ENCODE data around the gene SH2D3A.

SH2D3A gene

GRCh38 chr19:6767357-6768235 is at the start of gene SH2D3A:
TSS of gene SH2D3A (minus strand) at chr19:6767435. CDS start at chr19:6763748, 3,687 bp downstream.
- peak; percentile 97 for DNase-seq

GRCh38 chr19:6813659-6814058 is 46.4 kb upstream of the SH2D3A start:
- no peak for DNase-seq

- no peak for DNase-seq
Measured at GRCh38 chr19:6812612-6813011, 45.4 kb upstream of the SH2D3A start.

GRCh38 chr19:6811906-6812305 is 44.7 kb upstream of the SH2D3A start:
- peak; percentile 37 for DNase-seq

DNA sequence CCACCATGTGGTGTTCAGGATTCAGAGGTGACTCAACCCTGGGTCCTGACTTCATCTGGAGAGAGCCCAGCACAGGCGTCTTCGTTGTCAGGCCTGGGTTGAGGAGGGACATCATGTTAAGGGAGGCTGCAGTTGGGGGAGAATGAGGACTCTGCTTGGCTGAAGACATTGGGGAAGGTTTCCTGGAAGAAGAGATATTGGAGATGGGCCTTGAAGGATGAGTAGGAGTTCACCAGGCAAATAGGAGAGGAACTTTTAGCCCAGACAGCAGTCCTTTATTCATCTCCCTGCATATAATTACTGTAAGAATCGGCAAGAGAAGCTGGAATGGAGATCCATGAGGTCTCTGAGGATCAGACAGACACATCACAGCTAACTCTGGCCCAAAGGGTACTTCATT is 44.1 kb upstream of the SH2D3A start:
- DNase-seq: no peak

- no peak for DNase-seq
Measured at GRCh38 chr19:6809262-6809661, 42.0 kb upstream of the SH2D3A start.

DNA sequence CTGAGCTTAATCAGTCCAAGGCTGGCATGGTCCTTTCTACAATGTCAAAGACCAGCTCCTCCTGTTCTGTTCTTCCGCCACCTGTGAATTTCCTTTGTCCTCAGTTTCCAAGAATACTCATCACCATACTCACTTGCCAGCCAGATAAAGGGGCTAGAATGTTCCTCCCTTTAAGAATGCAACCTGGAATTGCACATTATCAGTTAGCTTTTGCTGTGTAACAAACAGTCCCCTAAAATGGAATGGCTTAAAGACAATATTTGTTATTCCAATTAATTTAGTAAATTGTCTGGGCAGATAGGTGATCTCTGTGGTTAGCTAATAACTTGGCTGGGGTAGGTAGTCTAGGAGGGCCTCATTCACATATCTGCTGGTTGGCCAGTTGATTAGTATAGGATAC is 41.3 kb upstream of the SH2D3A start:
- DNase-seq: no peak

DNA sequence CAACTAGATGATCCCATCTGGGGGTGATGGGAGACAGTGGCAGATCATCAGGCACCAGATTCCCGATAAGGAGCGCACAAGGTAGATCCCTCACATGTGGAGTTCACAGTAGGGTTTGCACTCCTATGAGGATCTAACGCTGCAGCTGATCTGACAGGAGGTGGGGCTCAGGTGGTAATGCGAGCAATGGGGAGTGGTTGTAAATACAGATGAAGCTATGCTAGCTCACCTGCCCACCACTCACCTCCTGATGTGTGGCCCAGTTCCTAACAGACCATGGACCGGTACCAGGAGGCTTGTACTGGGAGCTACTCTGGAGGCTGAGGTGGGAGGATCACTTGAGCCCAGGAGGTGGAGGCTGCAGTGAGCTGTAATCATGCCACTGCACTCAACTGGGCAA is 40.1 kb upstream of the SH2D3A start:
- DNase-seq: no peak

GRCh38 chr19:6806488-6806887 is 39.3 kb upstream of the SH2D3A start:
- DNase-seq: no peak

DNA sequence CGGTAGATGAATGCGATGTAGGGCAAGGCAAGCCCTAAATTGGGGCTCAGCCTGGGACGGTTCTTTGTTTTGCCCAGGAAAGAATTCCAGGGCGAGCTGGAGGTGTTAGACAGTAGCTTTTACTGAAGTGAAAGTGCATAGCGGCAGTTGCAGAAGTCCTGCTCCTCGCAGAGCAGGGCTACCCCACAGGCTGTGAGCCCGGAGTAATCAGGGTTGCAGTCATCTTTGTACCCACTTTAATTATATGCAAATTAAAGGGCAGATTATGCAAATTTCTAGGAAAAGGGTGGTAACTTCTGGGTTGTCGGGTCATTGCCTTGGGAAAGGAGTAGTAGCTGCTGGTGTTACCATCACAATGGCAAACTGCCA is 35.8 kb upstream of the SH2D3A start:
- DNase-seq: peak; percentile 15

- peak; percentile 86 for DNase-seq
Measured at GRCh38 chr19:6802336-6803035, 35.3 kb upstream of the SH2D3A start.

- DNase-seq: peak; percentile 86
Measured at GRCh38 chr19:6801485-6802086, 34.4 kb upstream of the SH2D3A start.

DNA sequence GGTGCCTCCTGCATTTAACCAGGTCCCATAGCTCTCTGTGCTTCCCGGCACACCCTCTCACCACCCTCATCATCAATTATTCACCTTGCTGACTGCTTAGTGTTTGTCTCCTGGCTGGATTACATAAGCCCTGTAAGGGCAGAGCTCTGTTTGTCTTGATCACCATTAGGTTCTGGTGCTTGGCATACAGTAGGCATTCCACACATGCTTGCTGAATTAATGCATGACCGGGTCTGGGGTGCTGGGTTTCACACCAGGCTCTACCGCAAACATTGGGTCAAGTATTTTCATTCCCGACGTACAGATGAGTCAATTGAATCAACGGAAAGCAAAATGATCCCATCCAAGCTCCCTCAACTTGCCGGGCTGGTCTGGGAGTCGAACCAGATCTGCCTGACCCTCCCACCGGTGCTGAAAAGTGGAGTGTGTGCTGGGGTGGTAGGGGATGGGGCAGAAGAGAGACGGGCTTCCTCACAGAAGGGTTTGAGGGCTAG is 33.8 kb upstream of the SH2D3A start:
- DNase-seq: peak; percentile 28

- peak; percentile 21 for DNase-seq
Measured at GRCh38 chr19:6800160-6800790, 33.0 kb upstream of the SH2D3A start.

DNA sequence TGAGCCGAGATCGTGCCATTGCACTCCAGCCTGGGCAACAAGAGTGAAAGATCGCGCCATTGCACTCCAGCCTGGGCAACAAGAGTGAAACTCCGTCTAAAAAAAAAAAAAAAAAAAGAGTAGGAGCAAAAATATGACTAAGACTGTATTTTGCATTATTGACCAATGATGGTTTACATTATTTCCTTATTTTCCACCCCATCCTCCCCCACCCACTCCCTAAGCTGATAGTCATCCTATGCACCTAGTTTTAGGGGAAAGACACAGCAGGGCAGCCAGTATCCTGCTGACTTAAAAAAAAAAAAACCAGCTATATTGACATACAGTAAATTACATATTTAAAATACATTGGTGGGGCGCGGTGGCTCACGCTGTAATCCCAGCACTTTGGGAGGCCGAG is 30.4 kb upstream of the SH2D3A start:
- no peak for DNase-seq

- DNase-seq: no peak
Measured at GRCh38 chr19:6796278-6796677, 29.0 kb upstream of the SH2D3A start.

GRCh38 chr19:6794686-6795431 is 27.6 kb upstream of the SH2D3A start:
- no peak for DNase-seq

GRCh38 chr19:6793973-6794372 is 26.7 kb upstream of the SH2D3A start:
- no peak for DNase-seq

DNA sequence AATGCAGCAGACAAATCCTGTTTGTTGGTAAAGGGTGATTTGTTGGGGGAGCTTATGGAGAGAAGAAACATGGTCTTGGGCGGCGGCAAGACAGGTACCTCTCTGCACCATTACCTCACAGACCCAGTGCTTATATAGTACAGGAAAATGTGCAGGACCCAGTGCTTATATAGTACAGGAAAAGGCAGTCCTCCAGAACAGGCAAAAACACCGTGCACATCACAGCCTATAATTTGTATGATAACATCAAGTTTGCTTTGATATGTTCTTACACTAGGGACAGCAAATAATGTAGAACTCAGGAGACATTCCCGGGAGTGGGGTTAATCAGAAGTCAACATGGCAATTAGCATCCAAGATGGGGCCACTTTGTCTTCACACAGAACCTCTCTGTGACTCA is 26.2 kb upstream of the SH2D3A start:
- no peak for DNase-seq

- DNase-seq: no peak
Measured at GRCh38 chr19:6791237-6791636, 24.0 kb upstream of the SH2D3A start.

GRCh38 chr19:6790194-6791128 is 23.2 kb upstream of the SH2D3A start:
- no peak for DNase-seq

Measured in CD4-positive, alpha-beta T cell treated with Interleukin-10 for 1 hour (primary cell).